ENCODE results near the gene EMILIN2.
"Not testable (repeated sequence)": the region's sequence is repeated elsewhere in the genome, so short reads cannot be mapped to it uniquely, and the experiment has no call there.

Gene EMILIN2

DNA sequence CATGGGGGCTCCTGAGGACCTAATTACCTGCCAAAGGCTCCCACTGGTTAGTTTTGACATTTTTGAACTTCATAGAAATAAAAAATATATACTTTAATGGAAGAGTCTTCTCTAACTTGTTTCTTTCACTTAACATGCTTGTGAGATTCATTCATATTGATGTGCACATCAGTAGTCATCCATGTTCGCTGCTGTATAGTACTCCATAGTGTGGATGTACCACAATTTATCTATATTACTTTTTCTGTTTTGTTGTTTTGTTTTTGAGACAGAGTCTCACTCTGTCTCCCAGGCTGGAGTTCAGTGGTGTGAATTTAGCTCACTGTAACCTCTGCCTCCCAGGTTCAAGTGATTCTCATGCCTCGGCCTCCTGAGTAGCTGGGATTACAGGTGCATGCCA is 22.8 kb upstream of the EMILIN2 start:
- DNase-seq (ENCODE audit: low read depth), result no peak
- no peak overlapping the region for H3K4me3 ChIP-seq (ENCODE audit: low read depth, low read length)
- TF ChIP-seq, protein P1, sequence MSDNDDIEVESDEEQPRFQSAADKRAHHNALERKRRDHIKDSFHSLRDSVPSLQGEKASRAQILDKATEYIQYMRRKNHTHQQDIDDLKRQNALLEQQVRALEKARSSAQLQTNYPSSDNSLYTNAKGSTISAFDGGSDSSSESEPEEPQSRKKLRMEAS (IDR thresholded peaks at IDR 0.05; ENCODE audit: low read depth, low read length), result no peak
- TF ChIP-seq, protein P2, sequence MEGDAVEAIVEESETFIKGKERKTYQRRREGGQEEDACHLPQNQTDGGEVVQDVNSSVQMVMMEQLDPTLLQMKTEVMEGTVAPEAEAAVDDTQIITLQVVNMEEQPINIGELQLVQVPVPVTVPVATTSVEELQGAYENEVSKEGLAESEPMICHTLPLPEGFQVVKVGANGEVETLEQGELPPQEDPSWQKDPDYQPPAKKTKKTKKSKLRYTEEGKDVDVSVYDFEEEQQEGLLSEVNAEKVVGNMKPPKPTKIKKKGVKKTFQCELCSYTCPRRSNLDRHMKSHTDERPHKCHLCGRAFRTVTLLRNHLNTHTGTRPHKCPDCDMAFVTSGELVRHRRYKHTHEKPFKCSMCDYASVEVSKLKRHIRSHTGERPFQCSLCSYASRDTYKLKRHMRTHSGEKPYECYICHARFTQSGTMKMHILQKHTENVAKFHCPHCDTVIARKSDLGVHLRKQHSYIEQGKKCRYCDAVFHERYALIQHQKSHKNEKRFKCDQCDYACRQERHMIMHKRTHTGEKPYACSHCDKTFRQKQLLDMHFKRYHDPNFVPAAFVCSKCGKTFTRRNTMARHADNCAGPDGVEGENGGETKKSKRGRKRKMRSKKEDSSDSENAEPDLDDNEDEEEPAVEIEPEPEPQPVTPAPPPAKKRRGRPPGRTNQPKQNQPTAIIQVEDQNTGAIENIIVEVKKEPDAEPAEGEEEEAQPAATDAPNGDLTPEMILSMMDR (IDR thresholded peaks at IDR 0.05; ENCODE audit: low read depth, low read length), result no peak
- TF ChIP-seq POLR2A (IDR thresholded peaks at IDR 0.05; ENCODE audit: extremely low read depth, insufficient read length) (no peak), MYC (IDR thresholded peaks at IDR 0.05; ENCODE audit: low read depth, low read length) (no peak)

- H3K4me3 ChIP-seq (ENCODE audit: low read depth, low read length), result no peak overlapping the region
- TF ChIP-seq POLR2A (IDR thresholded peaks at IDR 0.05; ENCODE audit: extremely low read depth, insufficient read length) (no peak), MYC (IDR thresholded peaks at IDR 0.05; ENCODE audit: low read depth, low read length) (no peak)
- TF ChIP-seq, protein P2 (IDR thresholded peaks at IDR 0.05; ENCODE audit: low read depth, low read length), result no peak
- TF ChIP-seq, protein P1 (IDR thresholded peaks at IDR 0.05; ENCODE audit: low read depth, low read length), result no peak
Measured at GRCh38 chr18:2824865-2825264, 21.9 kb upstream of the EMILIN2 start.

DNA sequence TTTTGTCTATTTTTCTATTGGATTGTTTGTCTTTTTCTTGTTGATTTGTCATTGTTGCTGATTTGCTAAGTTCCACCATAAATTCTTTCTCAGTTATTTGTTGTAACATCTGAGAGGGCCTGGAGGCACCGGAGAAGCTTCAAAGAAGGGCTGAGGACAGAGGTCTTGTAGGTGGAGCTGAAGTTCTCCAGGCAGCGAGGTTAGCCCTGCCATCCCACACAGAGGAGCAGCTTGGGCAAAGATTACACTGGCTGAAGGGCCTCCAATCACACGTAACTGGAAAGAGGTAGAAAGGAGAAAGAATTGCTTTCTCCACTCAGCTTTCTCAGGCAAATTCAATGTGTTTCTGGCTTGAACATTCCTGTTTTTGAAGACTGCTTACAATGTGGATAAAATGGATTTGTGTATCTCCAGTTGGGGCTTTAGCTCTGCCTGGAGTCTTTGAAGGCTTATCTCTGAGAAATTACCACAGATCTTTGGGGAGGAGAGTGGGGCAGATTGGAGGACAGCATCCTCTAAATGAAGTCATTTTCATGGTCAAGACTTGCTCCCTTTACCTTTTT is 21.1 kb upstream of the EMILIN2 start:
- no peak overlapping the region for H3K4me3 ChIP-seq (ENCODE audit: low read depth, low read length)
- TF ChIP-seq POLR2A (IDR thresholded peaks at IDR 0.05; ENCODE audit: extremely low read depth, insufficient read length) (no peak), MYC (IDR thresholded peaks at IDR 0.05; ENCODE audit: low read depth, low read length) (no peak)
- TF ChIP-seq, protein P1 (IDR thresholded peaks at IDR 0.05; ENCODE audit: low read depth, low read length), result no peak
- TF ChIP-seq, protein P2 (IDR thresholded peaks at IDR 0.05; ENCODE audit: low read depth, low read length), result no peak
- DNase-seq (ENCODE audit: low read depth), result no peak

More at GRCh38 chr18:2824865-2825264, 21.9 kb upstream of the EMILIN2 start:
- no peak for DNase-seq (ENCODE audit: low read depth)

DNA sequence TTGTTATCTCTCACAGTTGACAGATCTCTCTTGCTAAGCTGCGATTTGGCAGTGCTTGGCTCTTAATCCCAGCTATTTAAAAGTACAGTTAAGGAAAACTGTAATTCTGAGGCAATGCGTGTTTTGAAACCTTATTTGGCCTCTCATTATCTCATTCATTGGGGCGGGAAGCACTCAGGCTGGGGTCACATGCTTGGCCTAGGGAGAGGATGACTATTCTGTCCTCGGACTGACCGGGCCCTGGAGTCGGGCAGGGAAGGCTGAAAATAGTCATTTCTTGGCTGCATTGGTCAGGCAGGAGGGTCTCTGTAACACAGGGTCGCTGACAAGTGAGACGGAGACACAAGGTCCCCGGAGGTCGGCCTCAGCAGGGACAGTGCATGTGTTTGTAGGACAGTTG is 20.2 kb upstream of the EMILIN2 start:
- no peak overlapping the region for H3K4me3 ChIP-seq (ENCODE audit: low read depth, low read length)
- TF ChIP-seq, protein P2 (IDR thresholded peaks at IDR 0.05; ENCODE audit: low read depth, low read length), result no peak
- TF ChIP-seq, protein P1 (IDR thresholded peaks at IDR 0.05; ENCODE audit: low read depth, low read length), result no peak
- TF ChIP-seq POLR2A (IDR thresholded peaks at IDR 0.05; ENCODE audit: extremely low read depth, insufficient read length) (no peak), MYC (IDR thresholded peaks at IDR 0.05; ENCODE audit: low read depth, low read length) (no peak)
- DNase-seq (ENCODE audit: low read depth), result no peak

DNA sequence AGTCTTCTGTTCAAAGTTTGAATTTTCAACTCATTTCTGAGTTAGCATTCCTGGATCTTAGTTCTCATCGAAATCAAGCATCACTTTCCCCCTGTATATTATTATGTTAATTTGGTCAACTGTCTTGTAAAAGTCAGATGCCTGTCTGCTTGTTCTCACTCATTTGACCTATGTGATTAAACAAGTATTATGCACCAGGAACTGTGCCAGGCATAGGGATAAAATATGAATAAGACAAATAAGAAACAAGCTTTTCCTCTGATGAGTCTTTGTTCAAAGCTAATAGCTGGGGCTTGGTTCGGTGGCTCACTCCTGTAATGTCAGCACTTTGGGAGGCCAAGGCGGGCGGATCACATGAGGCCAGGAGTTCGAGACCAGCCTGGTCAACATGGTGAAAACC is 19.7 kb upstream of the EMILIN2 start:
- TF ChIP-seq, protein P2 (IDR thresholded peaks at IDR 0.05; ENCODE audit: low read depth, low read length), result no peak
- TF ChIP-seq MYC (IDR thresholded peaks at IDR 0.05; ENCODE audit: low read depth, low read length) (no peak), POLR2A (IDR thresholded peaks at IDR 0.05; ENCODE audit: extremely low read depth, insufficient read length) (no peak)
- TF ChIP-seq, protein P1 (IDR thresholded peaks at IDR 0.05; ENCODE audit: low read depth, low read length), result no peak
- DNase-seq (ENCODE audit: low read depth), result no peak
- no peak overlapping the region for H3K4me3 ChIP-seq (ENCODE audit: low read depth, low read length)

DNA sequence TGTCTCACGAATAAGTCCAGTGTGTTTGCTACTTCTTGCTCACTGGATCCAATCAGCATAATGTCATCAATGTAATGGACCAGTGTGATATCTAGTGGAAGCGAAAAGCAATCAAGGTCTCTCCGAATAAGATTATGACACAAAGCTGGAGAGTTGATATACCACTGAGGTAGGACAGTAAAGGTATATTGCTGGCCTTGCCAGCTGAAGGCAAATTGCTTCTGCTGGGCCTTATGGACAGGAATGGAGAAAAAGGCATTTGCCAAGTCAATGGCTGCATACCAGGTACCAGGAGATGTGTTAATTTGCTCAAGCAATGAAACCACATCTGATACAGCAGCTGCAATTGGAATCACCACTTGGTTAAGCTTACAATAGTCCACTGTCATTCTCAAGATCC is 10.7 kb upstream of the EMILIN2 start:
- DNase-seq (ENCODE audit: low read depth); H3K4me3 ChIP-seq (ENCODE audit: low read depth, low read length): not testable (repeated sequence)

DNA sequence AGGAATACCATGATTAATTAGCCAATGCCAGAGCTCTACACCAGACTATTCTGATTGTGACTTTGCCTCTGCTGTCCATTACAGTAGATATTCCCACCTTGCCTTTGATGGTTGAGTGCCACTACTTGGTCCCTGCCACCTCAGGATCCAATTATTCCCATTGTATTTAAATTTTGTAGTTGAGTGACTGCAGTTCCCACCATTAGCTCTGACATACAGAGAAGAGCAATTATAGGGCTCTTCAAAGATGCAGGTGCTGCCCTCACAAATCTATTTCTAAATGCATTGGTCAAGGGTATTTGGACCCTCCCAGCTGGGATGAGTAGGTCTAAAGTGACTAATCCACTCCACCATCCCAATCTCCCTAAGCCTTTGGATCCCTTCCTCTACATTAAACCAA is 9.5 kb upstream of the EMILIN2 start:
- H3K4me3 ChIP-seq (ENCODE audit: low read depth, low read length); DNase-seq (ENCODE audit: low read depth): not testable (repeated sequence)
